NB4 (cell line): ENCODE data around the gene C13orf46.

Experiments
- CTCF ChIP-seq: IDR thresholded peaks from one replicate; pipeline ENCODE4 v1.5.1; 2012; ENCODE audit warnings: low read depth, low read length
- POLR2A ChIP-seq: IDR thresholded peaks from 2 replicates; pipeline ENCODE4 v1.6.1; 2011; ENCODE audit warnings: mild to moderate bottlenecking; ENCODE audit not compliant: insufficient read length; ENCODE audit errors: extremely low read depth

DNA sequence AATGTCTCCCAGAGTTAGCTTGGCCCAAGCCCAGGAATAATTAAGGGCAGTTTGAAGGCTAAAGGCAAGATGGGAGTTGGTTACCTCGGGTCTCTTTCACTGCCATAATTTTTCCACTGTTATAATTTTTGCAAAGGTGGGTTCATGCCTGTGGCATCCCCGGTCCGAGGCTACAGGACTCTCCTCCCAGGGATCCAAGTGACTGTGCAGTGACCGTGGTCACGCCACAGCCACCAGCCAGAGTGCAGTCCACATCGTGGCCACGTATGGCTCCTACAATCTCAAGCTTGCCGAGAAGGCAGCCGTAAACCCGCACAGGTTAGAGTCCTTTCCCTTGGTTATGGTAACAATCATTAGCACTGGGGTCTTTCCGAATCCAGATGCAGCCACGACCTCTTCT, 36.8 kb downstream of the C13orf46 start:
- TF ChIP-seq CTCF: no peak
- no peak for TF ChIP-seq POLR2A
